AG09319 (cell line): ENCODE results near the gene LRRFIP1.

ENCODE experiments used
- DNase-seq: peaks from one replicate; pipeline ENCODE4 v3.0.0-alpha.2; 2010; ENCODE audit warnings: low read depth; ENCODE audit errors: extremely low read depth
- TF ChIP-seq, protein P1 (sequence below): IDR thresholded peaks from 2 replicates; pipeline ENCODE4 v1.5.1; 2011; ENCODE audit warnings: low read depth, mild to moderate bottlenecking, inconsistent platforms, low read length, moderate library complexity

The LRRFIP1 gene

DNA sequence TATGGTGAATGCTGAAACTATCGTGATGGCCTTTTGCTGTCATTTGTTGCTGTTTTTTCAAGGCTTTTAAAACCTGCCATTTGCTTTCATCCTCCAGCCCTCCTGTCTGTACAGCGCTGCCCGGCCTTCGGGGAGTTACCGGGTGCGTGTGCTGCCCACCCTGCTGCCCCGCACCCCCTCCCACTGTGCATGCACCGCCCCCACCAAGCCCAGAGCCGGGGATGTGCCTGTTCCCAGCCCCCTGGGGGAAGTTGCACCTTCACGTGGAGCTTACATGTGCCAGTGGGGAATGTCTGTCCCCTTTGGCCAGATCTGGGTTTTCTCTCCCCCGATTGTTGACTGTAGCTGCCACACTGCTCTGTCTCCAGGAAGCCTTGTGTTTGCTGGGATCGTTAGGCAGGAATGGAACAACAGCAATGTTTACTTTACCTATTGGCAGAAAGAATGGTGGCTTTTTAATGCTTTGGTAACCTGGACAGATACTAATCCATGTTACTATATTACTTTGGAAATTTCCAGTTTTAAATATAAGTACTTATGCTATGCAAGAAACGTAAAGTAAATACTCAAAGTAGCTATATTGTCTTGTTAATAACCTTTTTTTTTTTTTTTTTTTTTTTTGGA is 106.4 kb downstream of the LRRFIP1 start:
- DNase-seq, result no peak
- TF ChIP-seq, protein P1, sequence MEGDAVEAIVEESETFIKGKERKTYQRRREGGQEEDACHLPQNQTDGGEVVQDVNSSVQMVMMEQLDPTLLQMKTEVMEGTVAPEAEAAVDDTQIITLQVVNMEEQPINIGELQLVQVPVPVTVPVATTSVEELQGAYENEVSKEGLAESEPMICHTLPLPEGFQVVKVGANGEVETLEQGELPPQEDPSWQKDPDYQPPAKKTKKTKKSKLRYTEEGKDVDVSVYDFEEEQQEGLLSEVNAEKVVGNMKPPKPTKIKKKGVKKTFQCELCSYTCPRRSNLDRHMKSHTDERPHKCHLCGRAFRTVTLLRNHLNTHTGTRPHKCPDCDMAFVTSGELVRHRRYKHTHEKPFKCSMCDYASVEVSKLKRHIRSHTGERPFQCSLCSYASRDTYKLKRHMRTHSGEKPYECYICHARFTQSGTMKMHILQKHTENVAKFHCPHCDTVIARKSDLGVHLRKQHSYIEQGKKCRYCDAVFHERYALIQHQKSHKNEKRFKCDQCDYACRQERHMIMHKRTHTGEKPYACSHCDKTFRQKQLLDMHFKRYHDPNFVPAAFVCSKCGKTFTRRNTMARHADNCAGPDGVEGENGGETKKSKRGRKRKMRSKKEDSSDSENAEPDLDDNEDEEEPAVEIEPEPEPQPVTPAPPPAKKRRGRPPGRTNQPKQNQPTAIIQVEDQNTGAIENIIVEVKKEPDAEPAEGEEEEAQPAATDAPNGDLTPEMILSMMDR, result no peak

DNA sequence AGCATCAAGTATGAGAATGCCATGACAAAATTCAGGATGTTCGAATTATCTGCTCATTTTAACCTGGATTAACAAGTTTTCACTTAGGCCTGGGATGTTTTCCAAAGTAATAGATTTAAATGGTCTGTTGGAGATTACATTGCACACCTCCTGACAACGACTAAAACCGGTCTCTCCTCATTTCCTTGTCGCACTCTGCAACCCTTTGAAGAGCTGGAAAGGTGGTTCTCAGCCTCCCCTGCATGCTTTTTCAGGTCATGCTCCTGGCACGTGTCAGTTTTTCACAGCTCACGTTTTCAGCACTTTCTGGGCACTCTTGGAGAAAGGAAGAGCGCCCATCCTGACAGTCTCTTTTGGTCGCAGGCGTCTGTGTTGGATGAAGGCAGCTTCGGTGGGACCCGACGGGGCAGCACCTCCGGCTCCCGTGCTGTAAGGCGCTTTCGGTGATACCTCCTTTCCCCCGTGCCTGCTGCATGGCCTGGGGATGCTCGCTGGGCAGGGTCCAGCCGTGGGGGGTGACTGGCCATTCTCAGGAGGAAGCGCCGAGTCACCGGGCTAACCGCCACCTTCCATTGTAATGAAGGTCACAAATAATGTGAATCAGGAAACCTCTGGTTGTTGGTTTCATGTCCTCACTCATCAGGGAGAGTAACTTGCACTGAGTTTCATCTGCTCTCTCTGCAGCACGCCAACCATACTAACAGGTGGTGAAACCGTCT is 107.7 kb downstream of the LRRFIP1 start:
- no peak for DNase-seq
- TF ChIP-seq, protein P1, result no peak

DNA sequence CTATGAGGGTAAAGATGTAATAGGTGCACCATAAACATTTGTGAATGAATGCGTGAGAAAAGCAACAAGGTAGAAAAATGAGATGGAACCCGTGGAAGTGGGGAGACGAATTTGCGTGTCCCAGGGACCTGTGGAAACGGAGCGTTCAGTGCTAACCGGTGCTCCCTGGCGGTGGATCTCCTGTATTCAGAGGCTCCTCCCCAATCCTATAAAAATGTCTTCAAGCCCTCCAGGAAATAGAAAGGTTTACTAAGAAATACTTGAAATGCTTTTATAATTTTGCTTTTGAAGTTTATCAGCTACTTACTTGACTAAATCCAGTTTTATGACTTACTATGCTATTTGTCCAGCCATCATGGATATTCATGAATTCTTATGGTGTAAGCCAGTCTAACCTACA is 108.4 kb downstream of the LRRFIP1 start:
- TF ChIP-seq, protein P1, result no peak
- DNase-seq, result no peak

DNA sequence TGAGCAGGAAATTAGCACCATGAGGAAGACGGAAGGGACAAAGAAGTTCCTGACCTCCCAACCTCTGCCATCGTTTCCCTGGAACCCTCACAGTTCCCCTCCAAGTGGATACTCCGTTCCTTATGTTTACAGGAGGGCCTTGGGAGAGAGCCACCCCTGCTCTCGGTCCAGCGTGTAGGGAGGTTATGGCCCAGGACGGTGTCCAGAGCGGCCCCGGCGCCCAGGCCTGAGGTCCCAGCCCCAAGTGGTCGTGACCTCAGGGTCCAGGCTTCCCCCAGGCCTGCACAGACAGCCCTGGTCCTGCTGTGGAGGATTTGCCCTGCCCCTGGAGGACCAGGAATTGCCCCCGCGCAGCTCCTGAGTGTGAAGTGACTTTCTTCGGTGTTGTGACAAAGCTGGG is 109.4 kb downstream of the LRRFIP1 start:
- DNase-seq, result no peak
- TF ChIP-seq, protein P1, result no peak

DNA sequence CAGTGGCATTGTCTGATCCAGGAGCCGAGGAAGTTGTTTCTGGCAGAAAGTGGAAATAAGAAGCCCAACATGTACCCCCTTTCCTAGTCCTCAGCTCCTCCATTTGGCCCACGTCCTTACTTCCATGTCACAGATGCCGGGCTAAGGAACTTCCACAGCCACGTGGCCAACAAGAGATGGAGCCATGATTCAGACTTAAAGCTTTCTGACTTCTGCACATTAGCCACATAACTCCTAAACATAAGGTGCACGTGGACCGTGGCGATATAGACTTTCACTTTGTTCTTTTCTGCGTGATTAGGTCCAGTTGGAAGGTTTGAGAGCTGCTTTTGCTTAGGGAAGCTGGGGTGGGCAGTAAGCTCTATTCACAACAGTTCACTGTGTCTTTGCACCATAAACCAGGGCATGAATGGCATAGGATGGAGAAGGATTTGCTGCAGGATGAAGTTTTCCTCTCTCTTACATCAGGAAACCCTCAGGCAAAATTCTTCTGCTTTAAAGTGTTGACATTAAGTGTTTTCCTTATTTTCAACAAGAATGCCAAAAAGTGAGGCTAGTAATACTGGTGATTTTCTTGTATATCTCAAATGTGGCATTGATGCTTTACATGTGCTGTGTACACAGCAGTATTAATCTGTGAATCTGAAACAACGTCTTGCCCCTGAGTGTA is 109.9 kb downstream of the LRRFIP1 start:
- no peak for DNase-seq
- TF ChIP-seq, protein P1, result no peak

DNA sequence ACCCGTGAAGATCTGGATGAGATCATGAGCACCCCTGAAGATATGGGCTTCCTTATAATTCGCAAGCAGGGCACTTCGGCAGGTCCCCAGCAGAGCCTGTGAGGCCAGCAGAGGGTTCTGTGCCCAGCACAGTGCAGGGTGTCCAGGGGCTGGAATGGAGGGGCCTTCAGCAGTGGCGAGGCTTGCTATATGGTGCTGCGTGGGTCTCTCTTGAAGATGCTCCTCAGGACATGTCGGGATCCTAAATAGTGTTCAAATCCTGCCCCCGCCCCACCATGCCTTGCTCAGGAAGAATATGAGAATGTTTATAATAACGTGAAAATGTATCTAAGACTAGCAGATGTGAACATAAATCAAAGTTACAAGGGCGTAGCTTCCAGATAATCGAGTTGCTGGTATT is 110.9 kb downstream of the LRRFIP1 start:
- DNase-seq, result no peak
- TF ChIP-seq, protein P1, result no peak

DNA sequence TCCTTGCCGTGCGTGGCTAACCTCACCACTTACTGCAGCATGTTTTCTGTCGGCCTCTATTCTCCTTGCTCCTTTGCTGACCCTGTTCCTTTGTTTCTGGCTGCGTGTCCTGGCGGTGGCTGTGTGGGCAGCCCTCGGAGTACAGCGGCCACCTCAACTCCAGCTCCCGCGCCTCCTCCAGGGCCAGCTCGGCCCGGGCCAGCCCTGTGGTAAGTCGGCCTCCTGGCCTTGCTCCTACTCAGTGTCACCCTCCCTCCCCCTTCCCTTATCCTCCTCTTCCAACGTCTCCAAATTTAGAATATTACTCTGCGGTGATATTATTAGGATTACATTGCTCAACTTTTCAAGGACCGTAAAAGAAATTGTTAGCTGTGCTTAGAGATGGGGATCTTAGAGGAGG is 111.7 kb downstream of the LRRFIP1 start:
- TF ChIP-seq, protein P1, result no peak
- no peak for DNase-seq
